ENCODE measurements around the gene MSH3.
"Not testable (repeated sequence)": the region's sequence is repeated elsewhere in the genome, so short reads cannot be mapped to it uniquely, and the experiment has no call there.

The MSH3 gene

GRCh38 chr5:80703747-80704146 is 49.3 kb downstream of the MSH3 start:
- H3K4me3 ChIP-seq (ENCODE audit: low read depth, low read length), result no peak overlapping the region
- DNase-seq (ENCODE audit: low read depth), result no peak

- no peak overlapping the region for H3K4me3 ChIP-seq (ENCODE audit: low read depth, low read length)
- no peak for DNase-seq (ENCODE audit: low read depth)
Measured at GRCh38 chr5:80704221-80704620, 49.8 kb downstream of the MSH3 start.

- no peak overlapping the region for H3K4me3 ChIP-seq (ENCODE audit: low read depth, low read length)
- DNase-seq (ENCODE audit: low read depth), result no peak
Measured at GRCh38 chr5:80705216-80705769, 50.8 kb downstream of the MSH3 start.

- no peak overlapping the region for H3K4me3 ChIP-seq (ENCODE audit: low read depth, low read length)
- no peak for DNase-seq (ENCODE audit: low read depth)
Measured at GRCh38 chr5:80705801-80706200, 51.3 kb downstream of the MSH3 start.

- DNase-seq (ENCODE audit: low read depth), result no peak
- no peak overlapping the region for H3K4me3 ChIP-seq (ENCODE audit: low read depth, low read length)
Measured at GRCh38 chr5:80706835-80707447, 52.5 kb downstream of the MSH3 start.

- H3K4me3 ChIP-seq (ENCODE audit: low read depth, low read length), result no peak overlapping the region
- no peak for DNase-seq (ENCODE audit: low read depth)
Measured at GRCh38 chr5:80707645-80708044, 53.2 kb downstream of the MSH3 start.

GRCh38 chr5:80711216-80711615 is 56.8 kb downstream of the MSH3 start:
- DNase-seq (ENCODE audit: low read depth), result no peak
- H3K4me3 ChIP-seq (ENCODE audit: low read depth, low read length), result no peak overlapping the region

GRCh38 chr5:80711938-80712337 is 57.5 kb downstream of the MSH3 start:
- DNase-seq (ENCODE audit: low read depth), result no peak
- H3K4me3 ChIP-seq (ENCODE audit: low read depth, low read length), result no peak overlapping the region

GRCh38 chr5:80712919-80713318 is 58.5 kb downstream of the MSH3 start:
- DNase-seq (ENCODE audit: low read depth), result no peak

GRCh38 chr5:80713631-80714030 is 59.2 kb downstream of the MSH3 start:
- no peak for DNase-seq (ENCODE audit: low read depth)
- no peak overlapping the region for H3K4me3 ChIP-seq (ENCODE audit: low read depth, low read length)

More at GRCh38 chr5:80712919-80713318, 58.5 kb downstream of the MSH3 start:
- no peak overlapping the region for H3K4me3 ChIP-seq (ENCODE audit: low read depth, low read length)

GRCh38 chr5:80714570-80715298 is 60.3 kb downstream of the MSH3 start:
- no peak for DNase-seq (ENCODE audit: low read depth)
- H3K4me3 ChIP-seq (ENCODE audit: low read depth, low read length), result no peak overlapping the region

- no peak for DNase-seq (ENCODE audit: low read depth)
- no peak overlapping the region for H3K4me3 ChIP-seq (ENCODE audit: low read depth, low read length)
Measured at GRCh38 chr5:80715887-80716286, 61.4 kb downstream of the MSH3 start.

GRCh38 chr5:80720181-80720580 is 65.7 kb downstream of the MSH3 start:
- no peak overlapping the region for H3K4me3 ChIP-seq (ENCODE audit: low read depth, low read length)
- DNase-seq (ENCODE audit: low read depth), result no peak

- DNase-seq (ENCODE audit: low read depth), result no peak
- H3K4me3 ChIP-seq (ENCODE audit: low read depth, low read length), result no peak overlapping the region
Measured at GRCh38 chr5:80722916-80723315, 68.5 kb downstream of the MSH3 start.

- no peak overlapping the region for H3K4me3 ChIP-seq (ENCODE audit: low read depth, low read length)
- no peak for DNase-seq (ENCODE audit: low read depth)
Measured at GRCh38 chr5:80725446-80725845, 71.0 kb downstream of the MSH3 start.

GRCh38 chr5:80736730-80737129 is 82.3 kb downstream of the MSH3 start:
- no peak for DNase-seq (ENCODE audit: low read depth)
- H3K4me3 ChIP-seq (ENCODE audit: low read depth, low read length), result no peak overlapping the region

- no peak overlapping the region for H3K4me3 ChIP-seq (ENCODE audit: low read depth, low read length)
- peak; percentile 3 for DNase-seq (ENCODE audit: low read depth)
Measured at GRCh38 chr5:80738466-80738865, 84.0 kb downstream of the MSH3 start.

GRCh38 chr5:80739057-80739456 is 84.6 kb downstream of the MSH3 start:
- H3K4me3 ChIP-seq (ENCODE audit: low read depth, low read length), result no peak overlapping the region

GRCh38 chr5:80739496-80739895 is 85.0 kb downstream of the MSH3 start:
- no peak overlapping the region for H3K4me3 ChIP-seq (ENCODE audit: low read depth, low read length)
- DNase-seq (ENCODE audit: low read depth), result no peak

More at GRCh38 chr5:80739057-80739456, 84.6 kb downstream of the MSH3 start:
- no peak for DNase-seq (ENCODE audit: low read depth)

- H3K4me3 ChIP-seq (ENCODE audit: low read depth, low read length), result no peak overlapping the region
- no peak for DNase-seq (ENCODE audit: low read depth)
Measured at GRCh38 chr5:80739898-80740297, 85.4 kb downstream of the MSH3 start.

GRCh38 chr5:80740488-80740887 is 86.0 kb downstream of the MSH3 start:
- H3K4me3 ChIP-seq (ENCODE audit: low read depth, low read length); DNase-seq (ENCODE audit: low read depth): not testable (repeated sequence)

Measured in skeletal muscle cell (primary cell).